ENCODE results near the gene IL10RB.
"Not testable (repeated sequence)": the region's sequence is repeated elsewhere in the genome, so short reads cannot be mapped to it uniquely, and the experiment has no call there.

Gene IL10RB

GRCh38 chr21:33241846-33242245 is 24.3 kb upstream of the IL10RB start:
- no peak for DNase-seq (ENCODE audit: low read depth)

DNA sequence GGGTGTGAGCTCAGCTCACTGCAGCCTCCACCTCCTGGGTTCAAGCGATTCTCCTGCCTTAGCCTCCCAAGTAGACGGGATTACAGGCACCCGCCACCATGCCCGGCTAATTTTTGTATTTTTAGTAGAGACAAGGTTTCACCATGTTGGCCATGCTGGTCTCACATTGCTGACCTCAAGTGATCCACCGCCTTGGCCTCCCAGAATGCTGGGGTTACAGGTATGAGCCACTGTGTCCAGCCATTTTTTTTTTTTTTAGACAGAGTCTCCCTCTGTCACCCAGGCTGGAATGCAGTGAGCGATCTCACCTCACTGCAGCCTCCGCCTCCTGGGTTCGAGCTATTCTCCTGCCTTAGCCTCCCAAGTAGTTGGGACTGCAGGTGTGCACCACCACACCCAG is 23.3 kb upstream of the IL10RB start:
- not testable (repeated sequence) for DNase-seq (ENCODE audit: low read depth)

GRCh38 chr21:33244082-33244778 is 21.9 kb upstream of the IL10RB start:
- no peak for DNase-seq (ENCODE audit: low read depth)

GRCh38 chr21:33244779-33245105 is 21.4 kb upstream of the IL10RB start:
- DNase-seq (ENCODE audit: low read depth), result no peak

DNA sequence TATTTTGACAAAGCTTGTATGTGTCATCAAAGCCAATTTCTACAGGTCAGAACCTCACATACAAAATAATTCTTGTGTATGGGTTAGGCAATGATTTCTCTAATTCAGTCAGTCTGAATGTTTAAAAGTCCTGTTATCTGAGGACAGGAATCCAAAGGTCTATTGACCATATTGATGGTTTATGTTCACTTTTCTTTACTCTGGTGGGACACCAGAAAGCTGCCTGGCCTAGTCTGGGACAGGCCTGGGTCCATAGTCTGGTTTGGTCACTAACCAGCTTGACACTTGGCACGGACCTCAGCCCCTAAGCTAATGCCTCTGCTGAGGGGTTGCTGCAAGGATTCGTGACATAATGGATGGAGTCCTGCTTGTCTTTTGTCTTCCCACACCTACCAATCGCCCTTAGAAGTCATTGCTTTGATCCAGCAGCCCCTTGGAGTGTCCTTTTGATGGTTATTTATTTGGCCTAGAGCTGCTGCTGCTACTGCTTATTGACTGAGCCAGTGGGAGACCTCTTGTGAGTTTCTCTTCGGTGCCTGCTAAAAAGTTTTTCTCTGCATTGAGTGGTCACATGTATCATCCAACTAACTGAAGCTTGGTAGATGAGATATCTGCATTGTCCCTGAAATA is 20.8 kb upstream of the IL10RB start:
- DNase-seq (ENCODE audit: low read depth), result no peak

GRCh38 chr21:33246506-33246905 is 19.7 kb upstream of the IL10RB start:
- DNase-seq (ENCODE audit: low read depth), result no peak

DNA sequence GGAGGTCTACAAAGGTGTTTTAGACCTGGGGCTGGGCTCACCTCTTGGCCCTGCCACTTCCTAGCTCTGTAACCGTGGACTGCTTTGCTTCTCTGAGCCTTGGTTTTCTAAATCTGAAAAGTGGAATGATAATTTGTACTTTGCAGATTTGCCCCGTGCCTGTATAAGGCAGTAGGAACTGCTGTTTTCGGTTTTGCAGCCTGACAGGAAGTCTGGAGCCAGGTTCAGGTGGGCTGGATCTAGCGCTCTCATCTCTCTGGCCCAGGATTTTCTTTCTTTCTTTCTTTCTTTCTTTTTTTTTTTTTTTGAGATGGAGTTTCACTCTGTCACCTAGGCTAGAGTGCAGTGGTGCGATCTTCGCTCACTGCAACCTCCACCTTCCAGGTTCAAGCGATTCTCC is 19.2 kb upstream of the IL10RB start:
- DNase-seq (ENCODE audit: low read depth), result no peak

DNA sequence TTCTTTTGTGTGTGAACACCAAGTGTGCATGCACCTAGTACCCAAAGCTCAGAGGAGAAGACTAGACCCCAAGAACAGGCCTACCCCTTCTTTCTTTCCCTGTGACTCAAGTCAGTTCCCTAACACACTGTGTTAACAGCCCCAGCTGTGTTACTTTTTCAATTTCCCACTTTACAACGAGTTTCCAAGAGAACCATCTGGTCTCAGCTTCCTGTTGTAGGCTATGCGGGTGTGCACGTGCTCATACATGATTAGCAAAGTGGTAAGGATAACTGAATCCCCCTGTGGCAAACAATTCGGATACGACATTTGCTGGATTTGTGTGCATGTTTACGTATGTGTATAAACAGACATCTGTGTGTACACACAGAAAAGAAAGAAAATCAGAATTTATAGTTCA is 18.6 kb upstream of the IL10RB start:
- DNase-seq (ENCODE audit: low read depth), result no peak

- DNase-seq (ENCODE audit: low read depth), result no peak
These were observed 16.7 kb upstream of the IL10RB start for GRCh38 chr21:33249331-33250002.

DNA sequence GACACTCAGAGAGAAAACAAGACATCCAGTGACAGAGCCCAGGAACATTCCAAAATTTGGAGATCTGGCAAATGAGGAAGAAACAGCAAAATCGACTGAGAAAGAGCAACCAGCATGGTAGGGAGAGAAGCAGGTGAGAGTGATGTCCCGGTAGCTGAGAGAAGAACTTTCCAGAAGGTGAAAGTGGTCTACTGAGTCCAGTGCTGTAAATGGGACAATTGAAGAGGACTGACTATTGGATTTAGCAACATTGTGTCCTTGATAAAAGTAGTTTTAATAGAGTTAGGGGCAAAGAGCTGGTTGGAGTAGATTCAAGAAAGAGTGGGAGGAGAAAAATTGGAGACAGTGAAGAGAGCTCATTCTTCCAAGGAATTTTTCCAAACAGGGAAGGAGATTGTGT is 15.0 kb upstream of the IL10RB start:
- no peak for DNase-seq (ENCODE audit: low read depth)

DNA sequence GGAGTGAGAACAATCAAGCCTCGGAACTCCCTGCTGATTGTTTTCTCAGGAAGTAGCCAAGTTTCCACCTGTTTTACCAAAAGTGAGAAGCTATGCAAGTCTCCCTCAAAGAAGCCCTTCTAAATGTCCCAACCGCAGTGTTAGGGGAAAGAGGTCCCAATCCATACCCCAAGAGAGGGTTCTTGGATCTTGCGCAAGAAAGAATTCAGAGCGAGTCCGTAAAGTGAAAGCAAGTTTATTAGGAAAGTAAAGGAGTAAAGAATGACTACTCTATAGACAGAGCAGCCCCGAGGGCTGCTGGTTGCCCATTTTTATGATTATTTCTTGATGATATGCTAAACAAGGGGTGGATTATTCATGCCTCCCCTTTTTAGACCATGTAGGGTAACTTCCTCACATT is 12.8 kb upstream of the IL10RB start:
- not testable (repeated sequence) for DNase-seq (ENCODE audit: low read depth)

DNA sequence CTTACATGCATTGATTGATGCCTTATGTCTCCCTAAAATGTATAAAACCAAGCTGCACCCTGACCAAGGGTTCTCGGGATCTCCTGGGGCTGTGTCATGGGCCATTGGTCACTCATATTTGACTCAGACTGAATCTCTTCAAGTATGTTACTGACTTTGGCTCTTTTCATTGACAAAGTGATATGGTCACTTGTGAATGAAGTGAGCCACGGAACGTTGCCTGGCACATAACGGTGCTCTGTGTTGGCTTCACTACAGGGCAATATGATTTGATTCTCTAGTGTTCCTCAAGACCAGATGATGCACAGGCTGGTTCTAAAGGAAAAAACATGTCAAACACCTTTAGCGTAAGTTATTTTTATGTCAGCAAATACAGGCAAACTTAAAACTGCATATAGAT is 11.4 kb upstream of the IL10RB start:
- no peak for DNase-seq (ENCODE audit: low read depth)

DNA sequence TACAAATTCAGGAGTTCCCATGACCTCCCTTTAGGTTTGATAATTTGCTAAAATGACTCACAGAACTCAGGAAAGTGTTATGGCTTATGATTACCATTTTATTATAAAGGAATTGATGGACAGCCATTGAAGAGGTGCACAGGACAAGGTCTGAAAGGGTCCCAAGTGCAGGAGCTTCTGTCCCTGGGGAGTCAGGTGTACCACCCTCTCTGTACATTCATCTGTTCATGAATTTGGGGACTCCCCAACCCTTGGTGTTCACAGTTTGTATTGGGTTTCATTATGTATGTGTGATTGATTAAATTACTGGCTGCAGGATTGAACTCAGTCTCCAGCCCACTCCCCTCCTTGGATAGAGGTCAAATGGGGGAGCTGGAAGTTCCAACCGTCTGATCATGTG is 10.8 kb upstream of the IL10RB start:
- DNase-seq (ENCODE audit: low read depth), result no peak

DNA sequence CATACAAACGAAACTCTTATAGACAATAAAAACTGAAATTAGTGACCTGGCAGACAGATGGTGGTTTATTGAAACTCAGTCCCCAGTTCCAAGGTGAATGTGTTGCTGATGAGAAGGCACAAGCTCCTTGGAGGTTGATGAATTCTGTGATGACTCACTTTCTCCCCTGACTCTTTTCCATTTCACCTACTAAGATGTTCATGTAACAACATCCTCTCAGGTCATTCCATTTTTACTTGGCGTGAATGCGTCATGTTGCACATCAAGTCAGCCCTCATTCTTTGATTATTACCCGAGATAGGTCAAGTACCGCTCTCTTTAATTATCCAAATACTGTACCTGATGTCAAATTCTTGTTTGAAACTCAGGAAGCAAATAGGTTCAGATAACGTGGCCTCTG is 10.1 kb upstream of the IL10RB start:
- DNase-seq (ENCODE audit: low read depth), result no peak

GRCh38 chr21:33257094-33257803 is 8.9 kb upstream of the IL10RB start:
- no peak for DNase-seq (ENCODE audit: low read depth)

DNA sequence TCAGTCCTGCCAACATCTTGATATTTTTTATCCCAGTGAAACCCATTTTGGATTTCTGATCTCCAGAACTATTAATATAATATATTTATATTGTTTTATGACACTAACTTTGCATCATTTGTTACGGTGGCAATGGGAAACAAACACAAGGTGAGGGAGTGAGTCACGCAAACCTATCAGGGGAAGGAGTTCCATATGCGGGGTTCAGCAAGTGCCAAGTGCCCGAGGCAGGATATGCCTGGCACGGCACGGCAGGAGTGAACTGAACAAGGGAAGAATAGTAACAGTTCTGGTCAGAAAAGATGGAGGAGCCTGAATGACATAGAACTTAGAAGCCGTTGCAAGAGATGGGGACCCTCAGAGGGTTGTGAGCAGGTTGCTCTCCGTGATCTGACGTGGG is 7.7 kb upstream of the IL10RB start:
- DNase-seq (ENCODE audit: low read depth), result no peak

DNA sequence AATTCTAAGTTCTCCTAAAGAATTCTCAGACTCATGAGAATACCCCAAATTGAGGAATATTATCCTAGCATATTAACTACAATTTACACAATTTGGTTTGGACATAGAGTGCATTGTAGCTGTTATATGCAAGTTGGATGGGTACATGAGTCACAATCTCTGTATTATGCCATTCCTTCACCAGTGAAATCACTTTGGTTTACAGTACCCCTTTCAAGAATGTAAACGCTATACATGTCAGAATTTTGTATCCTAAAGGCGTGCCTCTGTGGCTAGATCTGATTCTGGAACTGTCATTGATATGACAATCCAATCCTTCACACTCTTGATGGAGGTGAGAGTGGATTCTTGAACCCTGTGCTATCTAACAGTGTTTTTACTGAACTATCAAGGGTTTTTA is 6.7 kb upstream of the IL10RB start:
- DNase-seq (ENCODE audit: low read depth), result peak; percentile 37

- no peak for DNase-seq (ENCODE audit: low read depth)
These were observed 6.2 kb upstream of the IL10RB start for GRCh38 chr21:33259995-33260394.

GRCh38 chr21:33261635-33262034 is 4.5 kb upstream of the IL10RB start:
- DNase-seq (ENCODE audit: low read depth), result peak; percentile 83

DNA sequence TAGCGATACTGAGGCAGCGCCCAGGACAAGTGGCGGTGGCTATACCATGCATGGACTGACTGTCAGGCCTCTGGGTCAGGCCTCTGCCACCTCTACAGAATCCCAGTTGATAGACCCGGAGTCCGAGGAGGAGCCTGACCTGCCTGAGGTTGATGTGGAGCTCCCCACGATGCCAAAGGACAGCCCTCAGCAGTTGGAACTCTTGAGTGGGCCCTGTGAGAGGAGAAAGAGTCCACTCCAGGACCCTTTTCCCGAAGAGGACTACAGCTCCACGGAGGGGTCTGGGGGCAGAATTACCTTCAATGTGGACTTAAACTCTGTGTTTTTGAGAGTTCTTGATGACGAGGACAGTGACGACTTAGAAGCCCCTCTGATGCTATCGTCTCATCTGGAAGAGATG is 3.2 kb upstream of the IL10RB start:
- DNase-seq (ENCODE audit: low read depth), result no peak

- no peak for DNase-seq (ENCODE audit: low read depth)
These were observed 1.6 kb upstream of the IL10RB start for GRCh38 chr21:33264561-33264960.

DNA sequence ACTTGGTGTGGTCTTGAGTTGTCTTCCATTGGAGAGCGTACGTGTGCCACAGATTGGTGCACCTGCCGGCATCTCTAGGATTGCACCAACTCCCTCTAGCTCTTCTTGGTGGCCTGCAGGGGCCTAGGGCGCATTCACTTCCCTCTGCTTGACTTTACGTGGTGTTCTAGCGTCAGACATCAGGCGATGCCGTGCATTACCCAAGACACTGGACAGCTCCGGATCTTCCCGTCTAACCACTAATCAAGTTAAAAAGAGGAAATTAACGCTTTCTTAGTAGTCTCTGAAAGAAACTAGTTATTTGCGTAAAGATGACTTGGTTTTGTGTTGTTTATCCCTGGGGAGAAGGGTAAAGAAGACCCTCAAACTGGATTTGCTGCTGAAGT is 510 bp upstream of the IL10RB start:
- peak; percentile 39 for DNase-seq (ENCODE audit: low read depth)

DNA sequence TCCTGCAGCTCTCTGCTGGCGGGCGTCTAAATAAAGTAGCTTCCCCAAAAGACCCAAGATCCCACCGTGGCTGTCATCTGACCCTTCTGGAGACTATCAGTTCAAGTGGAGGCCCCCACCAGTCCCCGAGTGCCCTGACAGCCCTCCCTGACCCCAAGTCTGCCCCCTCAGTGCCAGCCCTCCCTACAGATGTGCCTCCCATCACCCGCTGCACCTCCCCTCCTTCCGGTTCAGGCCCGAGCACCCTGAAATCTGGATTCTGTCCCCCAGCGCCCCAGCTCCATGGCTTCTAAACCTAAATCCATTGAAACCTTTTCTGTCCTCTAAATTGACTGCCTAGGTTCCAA is 595 bp downstream of the IL10RB start:
- DNase-seq (ENCODE audit: low read depth), result no peak

Data from EH (cell line).